ENCODE results near the gene NOTCH4.
A peak's percentile ranks its signal among the peaks of the same experiment; 100 is the strongest.

Gene NOTCH4

DNA sequence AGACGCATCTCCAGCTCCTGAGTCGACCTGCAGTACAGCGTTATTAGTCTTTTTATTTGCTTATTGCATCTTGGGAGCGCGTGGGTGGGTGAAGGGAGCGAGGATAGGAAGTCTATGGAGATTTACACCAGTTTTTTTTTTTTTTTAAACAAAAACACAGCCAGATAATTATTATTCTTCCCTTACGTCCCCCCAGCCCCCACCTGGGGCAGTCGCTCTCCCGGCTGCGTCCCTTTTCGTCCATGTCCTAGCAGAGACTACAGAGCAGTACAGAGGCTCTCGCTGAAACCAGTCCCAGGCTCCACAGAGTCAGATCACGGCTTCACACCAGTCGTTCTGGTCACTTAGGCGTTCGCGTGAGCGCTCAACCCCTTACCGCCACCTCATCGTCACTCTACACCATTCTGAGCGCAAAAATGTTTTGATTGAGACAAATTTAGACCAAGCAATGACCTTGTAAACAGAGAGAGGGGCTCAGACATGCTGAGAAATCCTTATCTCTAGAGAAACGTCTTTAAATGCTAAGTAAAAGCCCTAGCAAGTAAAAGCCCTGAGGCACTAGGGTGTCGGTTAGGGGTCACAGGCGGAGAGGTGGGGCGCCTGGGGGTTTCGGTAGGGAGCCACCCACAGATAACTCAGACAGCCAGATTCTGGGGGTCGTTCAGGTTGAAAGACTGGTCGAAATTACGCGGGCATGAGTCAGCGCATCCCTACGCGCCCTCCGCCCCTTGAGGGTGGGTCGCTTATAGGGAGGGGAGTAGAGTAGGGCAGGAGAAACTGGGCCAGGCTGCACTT lies 70.9 kb downstream of the NOTCH4 start (continued):
- TF ChIP-seq, protein P1, sequence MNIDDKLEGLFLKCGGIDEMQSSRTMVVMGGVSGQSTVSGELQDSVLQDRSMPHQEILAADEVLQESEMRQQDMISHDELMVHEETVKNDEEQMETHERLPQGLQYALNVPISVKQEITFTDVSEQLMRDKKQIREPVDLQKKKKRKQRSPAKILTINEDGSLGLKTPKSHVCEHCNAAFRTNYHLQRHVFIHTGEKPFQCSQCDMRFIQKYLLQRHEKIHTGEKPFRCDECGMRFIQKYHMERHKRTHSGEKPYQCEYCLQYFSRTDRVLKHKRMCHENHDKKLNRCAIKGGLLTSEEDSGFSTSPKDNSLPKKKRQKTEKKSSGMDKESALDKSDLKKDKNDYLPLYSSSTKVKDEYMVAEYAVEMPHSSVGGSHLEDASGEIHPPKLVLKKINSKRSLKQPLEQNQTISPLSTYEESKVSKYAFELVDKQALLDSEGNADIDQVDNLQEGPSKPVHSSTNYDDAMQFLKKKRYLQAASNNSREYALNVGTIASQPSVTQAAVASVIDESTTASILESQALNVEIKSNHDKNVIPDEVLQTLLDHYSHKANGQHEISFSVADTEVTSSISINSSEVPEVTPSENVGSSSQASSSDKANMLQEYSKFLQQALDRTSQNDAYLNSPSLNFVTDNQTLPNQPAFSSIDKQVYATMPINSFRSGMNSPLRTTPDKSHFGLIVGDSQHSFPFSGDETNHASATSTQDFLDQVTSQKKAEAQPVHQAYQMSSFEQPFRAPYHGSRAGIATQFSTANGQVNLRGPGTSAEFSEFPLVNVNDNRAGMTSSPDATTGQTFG (tag by site-specific recombination; IDR thresholded peaks at IDR 0.05; ENCODE audit: borderline replicate concordance): no peak
- TF ChIP-seq GFI1B (tag by site-specific recombination; IDR thresholded peaks at IDR 0.05) (peak; percentile 63; the same call in 1 of the 2 replicates), ZNF792 (tag by site-specific recombination; IDR thresholded peaks at IDR 0.05) (no peak), ZNF624 (tag by site-specific recombination; IDR thresholded peaks at IDR 0.05) (no peak), ZNF311 (tag by site-specific recombination; IDR thresholded peaks at IDR 0.05; ENCODE audit: borderline replicate concordance) (no peak), WT1 (tag by site-specific recombination; IDR thresholded peaks at IDR 0.05) (peak; percentile 34), EGR2 (tag by site-specific recombination; IDR thresholded peaks at IDR 0.05; ENCODE audit: low read depth) (peak; percentile 76), SP2 (tag by site-specific recombination; IDR thresholded peaks at IDR 0.05) (no peak; the same call in 1 of the 2 replicates), ZNF48 (tag by site-specific recombination; IDR thresholded peaks at IDR 0.05) (no peak), BCL11B (tag by site-specific recombination; IDR thresholded peaks at IDR 0.05; ENCODE audit: low read depth) (0 out of 2 replicates have a peak, but pooled peaks have one; percentile 12), GLI2 (tag by site-specific recombination; IDR thresholded peaks at IDR 0.05; ENCODE audit: borderline replicate concordance, low read depth) (no peak), YY2 (tag by site-specific recombination; IDR thresholded peaks at IDR 0.05) (no peak), ZNF670 (tag by site-specific recombination; IDR thresholded peaks at IDR 0.05; ENCODE audit: low read depth) (no peak), ZNF341 (tag by site-specific recombination; IDR thresholded peaks at IDR 0.05; ENCODE audit: low read depth) (0 out of 2 replicates have a peak, but pooled peaks have one; percentile 11), ZNF302 (tag by site-specific recombination; IDR thresholded peaks at IDR 0.05; ENCODE audit: low read depth) (no peak), ZNF768 (tag by site-specific recombination; IDR thresholded peaks at IDR 0.05) (no peak), MYNN (tag by site-specific recombination; IDR thresholded peaks at IDR 0.05; ENCODE audit: borderline replicate concordance) (peak; percentile 87), HOXA7 (CRISPR knock-in tag; IDR thresholded peaks at IDR 0.05; ENCODE audit: borderline replicate concordance) (no peak), ZFP37 (tag by site-specific recombination; IDR thresholded peaks at IDR 0.05) (no peak), ZNF548 (tag by site-specific recombination; IDR thresholded peaks at IDR 0.05) (no peak), ZBTB21 (tag by site-specific recombination; IDR thresholded peaks at IDR 0.05) (no peak), ZNF837 (tag by site-specific recombination; IDR thresholded peaks at IDR 0.05) (no peak), PRDM1 (tag by site-specific recombination; IDR thresholded peaks at IDR 0.05) (peak; percentile 57)
- TF ChIP-seq, protein P2, sequence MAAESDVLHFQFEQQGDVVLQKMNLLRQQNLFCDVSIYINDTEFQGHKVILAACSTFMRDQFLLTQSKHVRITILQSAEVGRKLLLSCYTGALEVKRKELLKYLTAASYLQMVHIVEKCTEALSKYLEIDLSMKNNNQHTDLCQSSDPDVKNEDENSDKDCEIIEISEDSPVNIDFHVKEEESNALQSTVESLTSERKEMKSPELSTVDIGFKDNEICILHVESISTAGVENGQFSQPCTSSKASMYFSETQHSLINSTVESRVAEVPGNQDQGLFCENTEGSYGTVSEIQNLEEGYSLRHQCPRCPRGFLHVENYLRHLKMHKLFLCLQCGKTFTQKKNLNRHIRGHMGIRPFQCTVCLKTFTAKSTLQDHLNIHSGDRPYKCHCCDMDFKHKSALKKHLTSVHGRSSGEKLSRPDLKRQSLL (tag by site-specific recombination; IDR thresholded peaks at IDR 0.05): no peak
- TF ChIP-seq, protein P3, sequence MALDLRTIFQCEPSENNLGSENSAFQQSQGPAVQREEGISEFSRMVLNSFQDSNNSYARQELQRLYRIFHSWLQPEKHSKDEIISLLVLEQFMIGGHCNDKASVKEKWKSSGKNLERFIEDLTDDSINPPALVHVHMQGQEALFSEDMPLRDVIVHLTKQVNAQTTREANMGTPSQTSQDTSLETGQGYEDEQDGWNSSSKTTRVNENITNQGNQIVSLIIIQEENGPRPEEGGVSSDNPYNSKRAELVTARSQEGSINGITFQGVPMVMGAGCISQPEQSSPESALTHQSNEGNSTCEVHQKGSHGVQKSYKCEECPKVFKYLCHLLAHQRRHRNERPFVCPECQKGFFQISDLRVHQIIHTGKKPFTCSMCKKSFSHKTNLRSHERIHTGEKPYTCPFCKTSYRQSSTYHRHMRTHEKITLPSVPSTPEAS (tag by site-specific recombination; IDR thresholded peaks at IDR 0.05): no peak
- TF ChIP-seq, protein P4, sequence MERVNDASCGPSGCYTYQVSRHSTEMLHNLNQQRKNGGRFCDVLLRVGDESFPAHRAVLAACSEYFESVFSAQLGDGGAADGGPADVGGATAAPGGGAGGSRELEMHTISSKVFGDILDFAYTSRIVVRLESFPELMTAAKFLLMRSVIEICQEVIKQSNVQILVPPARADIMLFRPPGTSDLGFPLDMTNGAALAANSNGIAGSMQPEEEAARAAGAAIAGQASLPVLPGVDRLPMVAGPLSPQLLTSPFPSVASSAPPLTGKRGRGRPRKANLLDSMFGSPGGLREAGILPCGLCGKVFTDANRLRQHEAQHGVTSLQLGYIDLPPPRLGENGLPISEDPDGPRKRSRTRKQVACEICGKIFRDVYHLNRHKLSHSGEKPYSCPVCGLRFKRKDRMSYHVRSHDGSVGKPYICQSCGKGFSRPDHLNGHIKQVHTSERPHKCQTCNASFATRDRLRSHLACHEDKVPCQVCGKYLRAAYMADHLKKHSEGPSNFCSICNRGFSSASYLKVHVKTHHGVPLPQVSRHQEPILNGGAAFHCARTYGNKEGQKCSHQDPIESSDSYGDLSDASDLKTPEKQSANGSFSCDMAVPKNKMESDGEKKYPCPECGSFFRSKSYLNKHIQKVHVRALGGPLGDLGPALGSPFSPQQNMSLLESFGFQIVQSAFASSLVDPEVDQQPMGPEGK (tag by site-specific recombination; IDR thresholded peaks at IDR 0.05): peak; percentile 65; the same call in 1 of the 2 replicates
- TF ChIP-seq, protein P5, sequence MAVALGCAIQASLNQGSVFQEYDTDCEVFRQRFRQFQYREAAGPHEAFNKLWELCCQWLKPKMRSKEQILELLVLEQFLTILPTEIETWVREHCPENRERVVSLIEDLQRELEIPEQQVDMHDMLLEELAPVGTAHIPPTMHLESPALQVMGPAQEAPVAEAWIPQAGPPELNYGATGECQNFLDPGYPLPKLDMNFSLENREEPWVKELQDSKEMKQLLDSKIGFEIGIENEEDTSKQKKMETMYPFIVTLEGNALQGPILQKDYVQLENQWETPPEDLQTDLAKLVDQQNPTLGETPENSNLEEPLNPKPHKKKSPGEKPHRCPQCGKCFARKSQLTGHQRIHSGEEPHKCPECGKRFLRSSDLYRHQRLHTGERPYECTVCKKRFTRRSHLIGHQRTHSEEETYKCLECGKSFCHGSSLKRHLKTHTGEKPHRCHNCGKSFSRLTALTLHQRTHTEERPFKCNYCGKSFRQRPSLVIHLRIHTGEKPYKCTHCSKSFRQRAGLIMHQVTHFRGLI (tag by site-specific recombination; IDR thresholded peaks at IDR 0.05): no peak
- TF ChIP-seq, protein P6, sequence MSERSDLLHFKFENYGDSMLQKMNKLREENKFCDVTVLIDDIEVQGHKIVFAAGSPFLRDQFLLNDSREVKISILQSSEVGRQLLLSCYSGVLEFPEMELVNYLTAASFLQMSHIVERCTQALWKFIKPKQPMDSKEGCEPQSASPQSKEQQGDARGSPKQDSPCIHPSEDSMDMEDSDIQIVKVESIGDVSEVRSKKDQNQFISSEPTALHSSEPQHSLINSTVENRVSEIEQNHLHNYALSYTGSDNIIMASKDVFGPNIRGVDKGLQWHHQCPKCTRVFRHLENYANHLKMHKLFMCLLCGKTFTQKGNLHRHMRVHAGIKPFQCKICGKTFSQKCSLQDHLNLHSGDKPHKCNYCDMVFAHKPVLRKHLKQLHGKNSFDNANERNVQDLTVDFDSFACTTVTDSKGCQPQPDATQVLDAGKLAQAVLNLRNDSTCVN (tag by site-specific recombination; optimal IDR thresholded peaks at IDR 0.05): peak; percentile 10
- TF ChIP-seq, protein P7, sequence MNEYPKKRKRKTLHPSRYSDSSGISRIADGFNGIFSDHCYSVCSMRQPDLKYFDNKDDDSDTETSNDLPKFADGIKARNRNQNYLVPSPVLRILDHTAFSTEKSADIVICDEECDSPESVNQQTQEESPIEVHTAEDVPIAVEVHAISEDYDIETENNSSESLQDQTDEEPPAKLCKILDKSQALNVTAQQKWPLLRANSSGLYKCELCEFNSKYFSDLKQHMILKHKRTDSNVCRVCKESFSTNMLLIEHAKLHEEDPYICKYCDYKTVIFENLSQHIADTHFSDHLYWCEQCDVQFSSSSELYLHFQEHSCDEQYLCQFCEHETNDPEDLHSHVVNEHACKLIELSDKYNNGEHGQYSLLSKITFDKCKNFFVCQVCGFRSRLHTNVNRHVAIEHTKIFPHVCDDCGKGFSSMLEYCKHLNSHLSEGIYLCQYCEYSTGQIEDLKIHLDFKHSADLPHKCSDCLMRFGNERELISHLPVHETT (tag by site-specific recombination; IDR thresholded peaks at IDR 0.05): no peak

Data from HEK293 (cell line).